ENCODE data around the gene TNPO1. TPM values are rescaled to one million over a fixed set of nuclear protein-coding genes. Genes with fewer than 3 reads are reported as not detected.

The TNPO1 gene
- total and polyA plus RNA-seq, 2 donors (not counting 1 experiment from before 2014, with no cell fraction given), result 93.7 to 226 TPM

DNA sequence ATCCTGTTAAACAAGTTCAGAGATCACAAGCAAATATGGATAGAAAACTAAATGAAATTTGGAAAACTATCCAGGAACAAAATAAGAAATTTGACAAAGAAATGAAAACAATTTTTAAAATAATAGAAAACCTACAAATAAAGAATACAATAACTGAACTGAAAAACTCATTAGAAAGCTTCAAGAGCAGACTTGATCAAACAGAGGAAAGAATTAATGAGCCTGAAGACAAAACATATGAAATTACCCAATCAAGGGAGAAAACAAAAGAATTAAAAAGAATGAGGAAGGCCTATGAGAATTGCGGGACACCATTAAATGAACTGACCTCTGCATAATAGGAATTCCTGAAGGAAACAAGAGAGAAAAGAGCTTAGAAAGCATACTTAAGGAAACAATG lies 39.8 kb upstream of the TNPO1 start:
- Histone ChIP-seq H3K4me3 (replicated peaks in 1 of 4; ENCODE audit: control extremely low read depth in 1 of 4, insufficient read depth in 1 of 4, low read depth in 3 of 4, low read length in 4 of 4) (no peak overlapping the region), H3K27ac (ENCODE audit: insufficient read depth, low read length) (no peak overlapping the region), H3K4me1 (ENCODE audit: control insufficient read depth, extremely low read depth, insufficient read depth, low read length) (no peaks in the 10 kb centered on the region), H3K9me3 (ENCODE audit: control insufficient read depth, insufficient read depth, low read depth, low read length) (no peaks in the 10 kb centered on the region), H3K4me2 (ENCODE audit: extremely low read depth, insufficient read depth, low read length) (no peak overlapping the region), H4K20me1 (ENCODE audit: control insufficient read depth, extremely low read depth, insufficient read depth, low read length) (no peaks in the 10 kb centered on the region), H3K9ac (ENCODE audit: insufficient read depth, low read length) (no peak overlapping the region), H2AFZ (ENCODE audit: low read length) (no peak overlapping the region), H3K79me2 (ENCODE audit: control insufficient read depth, insufficient read depth, low read length) (no peaks in the 10 kb centered on the region), H3K27me3 (ENCODE audit: control insufficient read depth, insufficient read depth, low read length) (peaks cover 2% of the 10 kb centered on the region), H3K36me3 (ENCODE audit: control insufficient read depth, insufficient read depth, low read length) (no peaks in the 10 kb centered on the region)
- no peak for DNase-seq (ENCODE audit: low read depth in 2 of 2)
- no peak for TF ChIP-seq EZH2 (IDR thresholded peaks at IDR 0.05; ENCODE audit: low read length, missing control alignments)
- TF ChIP-seq, protein P1, sequence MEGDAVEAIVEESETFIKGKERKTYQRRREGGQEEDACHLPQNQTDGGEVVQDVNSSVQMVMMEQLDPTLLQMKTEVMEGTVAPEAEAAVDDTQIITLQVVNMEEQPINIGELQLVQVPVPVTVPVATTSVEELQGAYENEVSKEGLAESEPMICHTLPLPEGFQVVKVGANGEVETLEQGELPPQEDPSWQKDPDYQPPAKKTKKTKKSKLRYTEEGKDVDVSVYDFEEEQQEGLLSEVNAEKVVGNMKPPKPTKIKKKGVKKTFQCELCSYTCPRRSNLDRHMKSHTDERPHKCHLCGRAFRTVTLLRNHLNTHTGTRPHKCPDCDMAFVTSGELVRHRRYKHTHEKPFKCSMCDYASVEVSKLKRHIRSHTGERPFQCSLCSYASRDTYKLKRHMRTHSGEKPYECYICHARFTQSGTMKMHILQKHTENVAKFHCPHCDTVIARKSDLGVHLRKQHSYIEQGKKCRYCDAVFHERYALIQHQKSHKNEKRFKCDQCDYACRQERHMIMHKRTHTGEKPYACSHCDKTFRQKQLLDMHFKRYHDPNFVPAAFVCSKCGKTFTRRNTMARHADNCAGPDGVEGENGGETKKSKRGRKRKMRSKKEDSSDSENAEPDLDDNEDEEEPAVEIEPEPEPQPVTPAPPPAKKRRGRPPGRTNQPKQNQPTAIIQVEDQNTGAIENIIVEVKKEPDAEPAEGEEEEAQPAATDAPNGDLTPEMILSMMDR (conservative IDR thresholded peaks at IDR 0.05 in 1 of 2, IDR thresholded peaks at IDR 0.05 in 1 of 2; ENCODE audit: low read depth in 1 of 2, low read length in 2 of 2), result no peak

DNA sequence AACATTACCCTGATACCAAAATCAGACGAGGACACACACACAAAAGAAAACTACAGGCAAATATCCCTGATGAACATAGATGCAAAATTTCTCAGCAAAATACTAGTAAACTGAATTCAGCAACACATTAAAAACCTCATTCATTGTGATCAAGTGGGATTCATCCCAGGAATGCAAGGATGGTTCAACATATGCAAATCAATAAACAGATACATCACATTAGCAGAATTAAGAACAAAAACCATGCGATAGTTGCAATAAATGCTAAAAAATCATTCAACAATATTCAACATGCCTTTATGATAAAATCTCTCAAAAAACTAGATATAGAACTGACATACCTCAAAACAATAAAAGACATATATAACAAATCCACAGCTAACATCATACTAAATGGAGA lies 36.9 kb upstream of the TNPO1 start:
- Histone ChIP-seq H4K20me1 (ENCODE audit: control insufficient read depth, extremely low read depth, insufficient read depth, low read length) (no peaks in the 10 kb centered on the region), H3K9me3 (ENCODE audit: control insufficient read depth, insufficient read depth, low read depth, low read length) (no peaks in the 10 kb centered on the region), H2AFZ (ENCODE audit: low read length) (no peak overlapping the region)

DNA sequence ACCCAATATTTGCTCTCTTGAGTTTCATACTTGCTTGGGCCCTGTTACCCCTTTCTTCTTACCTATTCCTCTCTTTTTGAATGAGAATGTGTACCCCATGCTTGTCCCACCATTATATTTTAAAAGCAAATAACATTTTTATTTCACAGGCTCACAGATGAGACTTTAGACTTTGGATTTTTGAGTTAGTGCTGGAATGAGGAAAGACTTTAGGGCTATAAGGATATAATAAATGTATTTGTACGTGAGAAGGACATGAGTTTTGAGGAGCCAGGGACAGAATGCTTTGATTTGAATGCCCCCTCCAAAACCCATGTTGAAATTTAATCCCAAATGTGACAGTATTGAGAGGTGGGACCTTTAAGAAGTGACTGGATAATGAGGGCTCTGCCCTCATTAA lies 33.1 kb upstream of the TNPO1 start:
- no peak overlapping the region for H3K9ac ChIP-seq (ENCODE audit: insufficient read depth, low read length)
- no peaks in the 10 kb centered on the region for H3K4me1 ChIP-seq (ENCODE audit: control insufficient read depth, extremely low read depth, insufficient read depth, low read length)
- H2AFZ ChIP-seq (ENCODE audit: low read length), result no peak overlapping the region
- no peak for DNase-seq (ENCODE audit: low read depth in 2 of 2)
- H3K4me3 ChIP-seq (replicated peaks in 1 of 4; ENCODE audit: control extremely low read depth in 1 of 4, insufficient read depth in 1 of 4, low read depth in 3 of 4, low read length in 4 of 4), result no peak overlapping the region
- H3K36me3 ChIP-seq (ENCODE audit: control insufficient read depth, insufficient read depth, low read length), result no peaks in the 10 kb centered on the region
- no peak overlapping the region for H3K27ac ChIP-seq (ENCODE audit: insufficient read depth, low read length)
- H3K9me3 ChIP-seq (ENCODE audit: control insufficient read depth, insufficient read depth, low read depth, low read length), result no peaks in the 10 kb centered on the region
- TF ChIP-seq, protein P1 (conservative IDR thresholded peaks at IDR 0.05 in 1 of 2, IDR thresholded peaks at IDR 0.05 in 1 of 2; ENCODE audit: low read depth in 1 of 2, low read length in 2 of 2), result no peak
- TF ChIP-seq EZH2 (IDR thresholded peaks at IDR 0.05; ENCODE audit: low read length, missing control alignments), result no peak
- no peak overlapping the region for H3K4me2 ChIP-seq (ENCODE audit: extremely low read depth, insufficient read depth, low read length)
- H4K20me1 ChIP-seq (ENCODE audit: control insufficient read depth, extremely low read depth, insufficient read depth, low read length), result no peaks in the 10 kb centered on the region
- H3K79me2 ChIP-seq (ENCODE audit: control insufficient read depth, insufficient read depth, low read length), result no peaks in the 10 kb centered on the region
- H3K27me3 ChIP-seq (ENCODE audit: control insufficient read depth, insufficient read depth, low read length), result no peaks in the 10 kb centered on the region

More for the DNA sequence above, 36.9 kb upstream of the TNPO1 start:
- Histone ChIP-seq H3K36me3 (ENCODE audit: control insufficient read depth, insufficient read depth, low read length) (no peaks in the 10 kb centered on the region), H3K4me3 (replicated peaks in 1 of 4; ENCODE audit: control extremely low read depth in 1 of 4, insufficient read depth in 1 of 4, low read depth in 3 of 4, low read length in 4 of 4) (no peak overlapping the region), H3K79me2 (ENCODE audit: control insufficient read depth, insufficient read depth, low read length) (no peaks in the 10 kb centered on the region), H3K9ac (ENCODE audit: insufficient read depth, low read length) (no peak overlapping the region), H3K4me2 (ENCODE audit: extremely low read depth, insufficient read depth, low read length) (no peak overlapping the region), H3K27ac (ENCODE audit: insufficient read depth, low read length) (no peak overlapping the region), H3K4me1 (ENCODE audit: control insufficient read depth, extremely low read depth, insufficient read depth, low read length) (no peaks in the 10 kb centered on the region), H3K27me3 (ENCODE audit: control insufficient read depth, insufficient read depth, low read length) (peaks cover 2% of the 10 kb centered on the region)
- DNase-seq (ENCODE audit: low read depth in 2 of 2), result no peak
- no peak for TF ChIP-seq EZH2 (IDR thresholded peaks at IDR 0.05; ENCODE audit: low read length, missing control alignments)
- TF ChIP-seq, protein P1 (conservative IDR thresholded peaks at IDR 0.05 in 1 of 2, IDR thresholded peaks at IDR 0.05 in 1 of 2; ENCODE audit: low read depth in 1 of 2, low read length in 2 of 2), result no peak
